HG02759 (cell line): ENCODE data around the gene SLC44A4.
"Not testable (repeated sequence)": the region's sequence is repeated elsewhere in the genome, so short reads cannot be mapped to it uniquely, and the experiment has no call there.

Source experiments
- ATAC-seq: cut with Tn5 transposase; IDR thresholded peaks from one replicate; pipeline ENCODE4 v1.9.1; 2021; ENCODE audit warnings: mild to moderate bottlenecking, moderate library complexity; ENCODE audit not compliant: unreplicated experiment

Gene SLC44A4

DNA sequence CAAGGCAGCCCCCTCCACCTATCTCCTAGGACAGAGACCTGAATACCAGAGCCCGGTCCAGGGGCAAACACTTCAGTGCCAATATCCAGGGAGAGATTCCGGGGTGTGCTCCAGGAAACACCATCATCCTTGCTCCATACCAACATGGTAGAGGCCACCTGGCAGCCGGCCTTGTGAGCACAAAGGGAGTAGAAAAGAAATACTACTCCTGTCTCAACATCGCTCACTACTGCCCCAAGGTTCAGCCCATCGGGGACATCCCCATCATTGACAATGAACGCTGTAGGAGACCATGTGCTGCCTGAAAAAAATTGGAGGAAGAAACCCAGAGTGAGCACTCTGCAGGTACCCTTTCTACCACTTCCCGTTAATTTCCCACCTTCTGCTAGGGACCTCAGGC lies 17.6 kb downstream of the SLC44A4 start:
- ATAC-seq: no peak

GRCh38 chr6:31860349-31860748 lies 18.4 kb downstream of the SLC44A4 start:
- ATAC-seq: no peak

DNA sequence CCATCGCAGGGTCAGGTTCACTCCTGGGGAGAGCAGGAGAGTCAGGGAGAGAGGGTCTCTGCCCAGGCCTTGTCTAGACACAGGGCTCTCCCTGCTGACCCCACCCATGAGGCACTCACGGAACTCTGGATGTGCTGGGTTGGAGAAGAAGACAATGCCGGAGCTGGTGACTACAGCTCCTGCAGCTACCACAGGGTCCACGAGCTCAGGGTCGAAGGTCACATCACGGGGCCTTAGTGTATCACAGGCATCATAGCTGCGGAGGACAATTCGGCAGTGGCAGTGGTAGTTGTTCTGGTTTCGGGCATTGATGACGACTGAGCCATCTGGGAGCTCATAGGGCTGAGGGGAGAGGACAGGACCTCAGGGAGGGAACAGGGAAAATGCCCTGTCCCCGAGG lies 18.9 kb downstream of the SLC44A4 start:
- ATAC-seq: no peak

GRCh38 chr6:31858707-31859106 lies 20.1 kb downstream of the SLC44A4 start:
- no peak for ATAC-seq

DNA sequence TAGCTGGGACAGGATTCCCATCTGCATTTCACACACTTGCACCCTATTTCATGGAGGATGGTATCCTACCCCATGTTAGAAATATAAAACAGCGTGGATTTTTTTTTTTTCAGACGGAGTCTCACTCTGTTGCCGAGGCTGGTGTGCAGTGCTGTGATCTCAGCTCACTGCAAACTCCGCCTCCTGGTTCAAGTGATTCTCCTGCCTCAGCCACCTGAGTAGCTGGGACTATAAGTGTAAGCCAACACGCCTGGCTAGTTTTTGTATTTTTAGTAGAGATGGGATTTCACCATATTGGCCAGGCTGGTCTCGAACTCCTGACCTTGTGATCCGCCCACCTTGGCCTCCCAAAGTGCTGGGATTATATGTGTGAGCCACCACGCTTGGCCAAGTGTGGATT lies 21.0 kb downstream of the SLC44A4 start:
- not testable (repeated sequence) for ATAC-seq

DNA sequence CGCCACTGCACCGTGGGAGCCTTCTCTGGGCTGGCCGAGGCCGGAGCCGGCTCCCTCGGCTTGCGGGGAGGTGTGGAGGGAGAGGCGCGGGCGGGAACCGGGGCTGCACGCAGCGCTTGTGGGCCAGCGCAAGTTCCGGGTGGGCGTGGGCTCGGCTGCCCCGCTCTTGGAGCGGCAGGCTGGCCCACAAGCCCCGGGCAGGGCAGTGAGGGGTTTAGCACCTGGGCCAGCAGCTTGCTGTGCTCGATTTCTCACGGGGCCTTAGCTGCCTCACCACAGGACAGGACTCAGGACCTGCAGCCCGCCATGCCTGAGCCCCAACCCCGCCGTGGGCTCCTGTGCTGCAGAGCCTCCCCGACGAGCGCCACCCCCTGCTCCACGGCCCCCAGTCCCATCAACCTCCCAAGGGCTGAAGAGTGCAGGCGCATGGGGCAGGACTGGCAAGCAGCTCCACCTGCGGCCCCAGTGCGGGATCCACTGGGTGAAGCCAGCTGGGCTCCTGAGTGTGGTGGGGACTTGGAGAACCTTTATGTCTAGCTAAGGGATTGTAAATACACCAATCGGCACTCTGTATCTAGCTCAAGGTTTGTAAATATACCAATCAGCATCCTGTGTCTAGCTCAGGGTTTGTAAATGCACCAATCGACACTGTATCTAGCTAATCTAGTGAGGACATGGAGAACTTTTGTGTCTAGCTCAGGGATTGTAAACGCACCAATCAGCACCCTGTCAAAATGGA lies 26.6 kb downstream of the SLC44A4 start:
- not testable (repeated sequence) for ATAC-seq

- no peak for ATAC-seq
Measured at GRCh38 chr6:31851485-31851832, 27.3 kb downstream of the SLC44A4 start.

DNA sequence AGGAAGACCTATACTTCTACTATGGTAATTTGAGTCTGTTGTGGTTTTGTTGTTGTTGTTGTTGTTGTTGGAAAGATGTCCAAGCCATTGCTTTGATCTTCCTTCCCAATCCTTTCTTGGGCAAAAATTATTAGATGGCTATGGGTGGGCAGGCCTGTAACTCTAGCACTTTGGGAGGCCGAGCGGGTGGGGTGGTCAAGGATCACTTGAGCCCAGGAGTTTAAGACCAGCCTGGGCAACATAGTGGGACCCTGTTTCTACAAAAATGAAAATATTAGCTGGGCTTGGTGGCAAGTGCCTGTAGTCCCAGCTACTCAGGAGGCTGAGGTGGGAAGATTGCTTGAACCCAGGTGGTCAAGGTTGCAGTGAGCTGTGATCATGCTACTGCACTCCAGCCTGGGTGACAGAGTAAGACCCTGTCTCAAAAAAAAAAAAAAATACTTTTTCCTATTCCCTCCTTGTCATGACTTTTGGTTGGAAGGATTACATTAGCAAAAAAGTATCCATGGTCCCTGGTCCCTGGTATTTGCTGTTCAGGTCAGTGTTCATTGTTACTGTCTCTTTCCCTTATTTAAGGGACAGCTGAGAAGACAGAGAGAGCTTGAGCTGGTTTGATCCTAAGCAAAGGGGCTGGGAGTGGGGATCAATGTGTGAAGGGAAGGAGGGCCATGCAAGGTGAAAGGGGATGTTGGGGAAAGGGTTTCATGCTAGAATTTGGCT lies 27.9 kb downstream of the SLC44A4 start:
- ATAC-seq: no peak

- no peak for ATAC-seq
Measured at GRCh38 chr6:31847276-31847978, 31.4 kb downstream of the SLC44A4 start.

DNA sequence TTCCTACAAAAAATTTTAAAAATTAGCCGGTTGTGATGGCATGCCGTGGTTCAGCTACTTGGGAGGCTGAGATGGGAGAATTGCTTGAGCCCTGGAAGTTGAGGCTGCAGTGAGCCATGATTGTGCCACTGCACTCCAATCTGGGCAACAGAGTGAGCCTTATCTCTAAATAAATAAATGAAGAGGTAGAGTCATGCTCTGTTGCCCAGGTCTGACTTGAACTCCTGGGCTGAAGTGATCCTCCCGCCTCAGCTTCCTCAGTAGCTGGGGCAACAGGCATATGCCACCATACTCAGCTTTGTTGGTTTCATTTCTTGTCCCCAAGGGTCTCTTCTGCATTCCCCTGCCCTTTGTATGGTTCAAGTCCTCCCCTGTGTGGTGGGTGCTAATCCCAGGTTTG lies 34.3 kb downstream of the SLC44A4 start:
- ATAC-seq: no peak

- ATAC-seq: no peak
Measured at GRCh38 chr6:31842053-31842452, 36.7 kb downstream of the SLC44A4 start.

DNA sequence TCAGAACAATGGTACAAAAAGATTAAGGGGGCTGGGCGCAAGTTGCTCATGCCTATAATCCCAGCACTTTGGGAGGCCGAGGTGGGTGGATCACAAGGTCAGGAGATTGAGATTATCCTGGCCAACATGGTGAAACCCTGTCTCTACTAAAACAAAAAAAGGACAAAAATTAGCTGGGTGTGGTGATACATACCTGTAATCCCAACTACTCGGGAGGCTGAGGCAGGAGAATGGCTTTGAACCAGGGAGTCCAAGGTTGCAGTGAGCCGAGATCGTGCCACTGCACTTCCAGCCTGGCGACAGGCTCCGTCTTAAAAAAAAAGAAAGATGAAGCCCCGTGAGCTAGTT lies 39.0 kb downstream of the SLC44A4 start:
- not testable (repeated sequence) for ATAC-seq

DNA sequence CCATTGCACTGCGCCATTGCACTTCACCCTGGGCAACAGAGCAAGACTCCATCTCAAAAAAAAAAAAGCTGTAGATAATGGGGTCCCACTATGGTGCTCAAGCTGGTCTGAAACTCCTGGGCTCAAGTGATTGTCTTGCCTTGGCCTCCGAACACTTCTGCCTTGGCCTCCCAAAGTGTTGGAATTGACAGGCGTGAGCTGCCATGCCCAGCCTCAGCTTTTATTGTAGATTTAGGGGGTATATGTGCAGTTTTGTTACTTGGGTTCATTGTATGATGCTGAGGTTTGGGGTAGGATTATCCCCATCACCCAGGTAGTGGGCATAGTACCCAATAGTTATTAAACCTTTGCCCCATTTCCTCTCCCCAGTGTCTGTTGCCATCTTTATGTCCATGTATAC lies 39.8 kb downstream of the SLC44A4 start:
- ATAC-seq: no peak

DNA sequence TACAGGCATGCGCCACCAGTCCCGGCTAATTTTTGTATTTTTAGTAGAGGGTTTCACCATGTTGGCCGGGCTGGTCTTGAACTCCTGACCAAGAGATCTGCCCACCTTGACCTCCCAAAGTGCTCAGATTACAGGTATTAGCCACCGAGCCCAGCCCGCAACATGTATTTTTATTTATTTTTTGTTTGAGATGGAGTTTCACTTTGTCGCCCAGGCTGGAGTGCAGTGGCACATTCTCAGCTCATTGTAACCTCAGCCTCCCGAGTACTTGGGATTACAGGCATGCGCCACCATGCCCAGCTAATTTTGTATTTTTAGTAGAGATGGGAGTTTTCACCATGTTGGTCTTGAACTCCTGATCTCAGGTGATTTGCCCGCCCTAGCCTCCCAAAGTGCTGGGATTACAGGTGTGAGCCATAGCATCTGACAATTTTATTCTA lies 40.7 kb downstream of the SLC44A4 start:
- ATAC-seq: not testable (repeated sequence)

DNA sequence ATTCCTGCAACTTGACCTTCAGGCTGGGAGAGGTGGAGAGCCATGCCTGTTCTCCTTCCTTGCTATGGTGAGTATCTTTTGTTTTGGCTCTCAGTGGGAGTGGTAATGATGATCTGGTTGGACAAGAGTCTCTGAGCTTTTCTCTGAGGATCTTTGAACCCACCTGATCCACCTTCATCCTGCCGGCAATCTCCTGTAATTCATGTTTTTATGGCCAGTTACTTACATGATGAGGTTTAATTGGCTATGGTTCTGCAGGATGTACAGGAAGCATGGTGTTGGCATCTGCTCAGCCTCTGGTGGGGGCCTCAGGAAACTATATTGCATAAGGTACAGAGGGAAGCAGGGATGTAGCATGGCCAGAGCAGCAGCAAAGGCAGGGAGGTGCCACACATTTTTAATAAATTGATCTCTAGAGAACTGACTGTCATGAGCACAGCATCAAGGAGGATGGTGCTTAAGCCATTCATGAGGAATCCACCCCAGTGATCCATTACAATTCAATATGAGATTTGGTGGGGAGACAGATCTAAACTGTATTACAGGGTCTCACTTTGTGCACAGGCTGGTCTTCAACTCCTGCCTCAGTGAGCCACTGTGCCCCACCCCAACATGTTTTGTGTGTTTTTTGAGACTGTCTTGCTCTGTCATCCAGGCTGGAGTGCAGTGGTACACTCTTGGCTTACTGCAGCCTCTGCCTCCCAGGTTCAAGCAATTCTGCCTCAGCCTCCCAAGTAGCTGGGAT lies 41.3 kb downstream of the SLC44A4 start:
- ATAC-seq: no peak

DNA sequence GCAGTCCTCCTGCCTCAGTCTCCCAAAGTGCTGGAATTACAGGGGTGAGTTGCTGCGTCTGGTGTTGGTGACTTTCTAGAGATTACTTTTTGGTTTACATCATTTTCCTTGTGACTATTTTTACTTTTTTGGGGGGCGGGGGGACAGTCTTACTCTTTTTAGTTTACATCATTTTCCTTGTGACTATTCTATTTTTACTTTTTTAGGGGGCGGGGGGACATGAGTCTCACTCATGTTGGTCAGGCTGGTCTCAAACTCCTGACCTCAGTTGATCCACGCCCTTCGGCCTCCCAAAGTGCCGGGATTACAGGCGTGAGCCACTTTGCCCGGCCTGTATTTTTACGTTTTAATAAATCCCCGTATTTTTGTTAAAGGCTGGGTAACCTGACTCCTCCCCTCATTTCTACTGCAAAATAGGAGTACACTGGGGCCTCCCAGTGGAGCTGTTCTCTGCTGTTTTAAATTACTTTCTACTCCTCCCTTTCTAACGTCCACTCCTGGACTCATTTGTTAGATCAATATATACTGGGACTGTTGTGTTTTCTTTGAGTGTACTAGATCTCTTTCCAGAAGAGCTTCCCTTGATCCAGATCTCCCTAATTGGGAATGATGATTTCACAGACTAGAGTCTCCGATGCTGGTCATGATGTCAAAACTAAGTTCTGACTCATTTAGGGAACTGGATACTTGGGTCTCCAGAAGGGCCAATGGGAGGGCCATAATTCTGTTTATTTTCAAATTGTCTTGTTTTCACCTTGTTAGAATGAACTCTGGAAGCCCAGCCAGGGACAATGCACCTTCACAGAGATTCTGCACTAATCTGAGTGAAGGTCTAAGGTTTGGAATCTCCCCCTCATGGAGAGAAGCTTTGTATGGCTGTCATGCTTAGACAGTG lies 42.1 kb downstream of the SLC44A4 start:
- no peak for ATAC-seq

DNA sequence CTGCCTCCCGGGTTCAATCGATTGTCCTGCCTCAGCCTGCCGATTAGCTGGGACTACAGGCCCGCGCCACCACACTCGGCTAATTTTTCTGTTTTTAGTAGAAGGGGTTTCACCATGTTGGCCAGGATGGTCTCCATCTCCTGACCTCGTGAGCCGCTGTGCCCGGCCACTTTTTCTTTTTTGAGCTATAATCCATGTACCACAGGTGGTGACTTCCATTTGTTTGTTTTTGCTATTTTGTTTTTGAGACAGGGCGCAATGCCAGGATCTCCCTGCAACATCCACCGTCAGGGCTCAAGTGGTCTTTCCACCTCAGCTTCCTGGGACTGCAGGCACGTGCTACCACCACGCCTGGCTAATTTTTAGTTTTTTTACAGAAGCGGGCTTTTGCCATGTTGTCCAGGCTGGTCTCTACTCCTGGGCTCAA lies 42.7 kb downstream of the SLC44A4 start:
- no peak for ATAC-seq

- ATAC-seq: peak; percentile 52
Measured at GRCh38 chr6:31834367-31835250, 44.2 kb downstream of the SLC44A4 start.
